ENCODE data around the gene KLF6.

KLF6 gene

GRCh38 chr10:3784510-3785250 is at the start of gene KLF6:
Gene KLF6 (minus strand): TSS chr10:3785209. CDS start chr10:3785014, 195 bp downstream.
- in situ Hi-C loops (cut with MboI; ENCODE audit: low sequenced_read_pairs) = no loop called here

GRCh38 chr10:3834404-3834803 is 49.4 kb upstream of the KLF6 start:
- in situ Hi-C loops (cut with MboI; ENCODE audit: low sequenced_read_pairs) = no loop called here

GRCh38 chr10:3833046-3833445 is 48.0 kb upstream of the KLF6 start:
- in situ Hi-C loops (cut with MboI; ENCODE audit: low sequenced_read_pairs) = no loop called here

- in situ Hi-C loops (cut with MboI; ENCODE audit: low sequenced_read_pairs) = no loop called here
These were observed 47.2 kb upstream of the KLF6 start for GRCh38 chr10:3832022-3832786.

DNA sequence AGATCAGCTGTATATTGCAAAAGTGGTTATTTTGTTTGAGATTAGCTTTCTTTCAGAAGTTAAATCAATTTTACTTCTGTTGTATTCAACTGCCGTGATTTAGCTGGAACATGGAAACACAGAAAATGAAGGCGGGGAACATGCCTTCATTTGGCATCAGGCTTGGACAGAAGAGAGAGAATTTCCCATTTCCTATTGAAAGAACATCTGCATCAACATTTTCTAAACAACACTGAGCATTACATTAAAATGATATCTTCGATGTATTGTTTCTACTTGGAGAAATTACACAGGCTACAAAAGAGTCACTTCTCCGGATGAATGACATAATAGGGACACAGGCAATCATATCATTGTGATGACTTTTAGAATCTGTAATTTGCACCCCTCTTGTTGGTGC is 46.6 kb upstream of the KLF6 start:
- in situ Hi-C loops (cut with MboI; ENCODE audit: low sequenced_read_pairs) = no loop called here

GRCh38 chr10:3830946-3831345 is 45.9 kb upstream of the KLF6 start:
- in situ Hi-C loops (cut with MboI; ENCODE audit: low sequenced_read_pairs) = no loop called here

DNA sequence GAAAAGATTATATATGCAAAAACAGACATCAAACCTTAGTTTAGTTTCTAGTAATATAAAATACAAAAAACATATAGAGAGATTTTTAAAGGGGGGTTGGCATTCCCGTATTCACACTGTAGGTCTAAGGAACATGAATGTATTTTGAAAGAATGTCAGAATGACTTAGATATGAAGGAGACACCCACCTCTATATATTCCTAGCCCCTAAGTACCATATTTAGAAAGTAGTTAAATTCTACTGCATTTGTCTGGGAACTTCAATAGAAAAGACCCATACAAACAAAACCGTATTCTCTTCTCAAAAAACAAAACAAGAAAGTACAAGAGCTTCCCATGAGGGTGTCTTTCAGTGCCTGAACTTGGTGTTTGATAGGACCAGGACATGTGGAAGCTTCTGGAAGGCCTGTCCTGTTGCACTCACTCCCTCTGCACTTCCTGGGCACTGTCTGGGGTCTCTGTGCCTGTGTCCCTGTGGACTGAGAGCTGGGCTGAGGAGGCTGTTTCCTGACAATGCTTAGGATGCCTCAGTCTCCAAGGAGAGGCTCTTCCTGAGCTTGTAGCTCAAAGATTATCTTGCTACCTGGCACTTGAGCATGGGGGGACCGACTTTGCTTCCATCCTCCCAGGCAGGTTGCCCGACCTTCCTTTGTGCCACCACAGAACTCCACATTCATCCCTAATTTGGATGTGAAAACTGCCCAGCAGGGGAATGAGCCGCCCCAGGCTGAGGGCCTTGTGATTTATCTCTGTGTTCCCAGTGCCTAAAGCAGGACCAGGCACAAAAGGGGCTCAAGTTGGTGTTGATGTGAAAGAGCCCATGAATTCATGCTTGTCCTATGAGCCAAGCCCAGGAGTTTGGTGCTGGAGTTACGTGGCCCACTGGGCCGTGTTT is 44.4 kb upstream of the KLF6 start:
- in situ Hi-C loops (cut with MboI; ENCODE audit: low sequenced_read_pairs) = no loop called here

DNA sequence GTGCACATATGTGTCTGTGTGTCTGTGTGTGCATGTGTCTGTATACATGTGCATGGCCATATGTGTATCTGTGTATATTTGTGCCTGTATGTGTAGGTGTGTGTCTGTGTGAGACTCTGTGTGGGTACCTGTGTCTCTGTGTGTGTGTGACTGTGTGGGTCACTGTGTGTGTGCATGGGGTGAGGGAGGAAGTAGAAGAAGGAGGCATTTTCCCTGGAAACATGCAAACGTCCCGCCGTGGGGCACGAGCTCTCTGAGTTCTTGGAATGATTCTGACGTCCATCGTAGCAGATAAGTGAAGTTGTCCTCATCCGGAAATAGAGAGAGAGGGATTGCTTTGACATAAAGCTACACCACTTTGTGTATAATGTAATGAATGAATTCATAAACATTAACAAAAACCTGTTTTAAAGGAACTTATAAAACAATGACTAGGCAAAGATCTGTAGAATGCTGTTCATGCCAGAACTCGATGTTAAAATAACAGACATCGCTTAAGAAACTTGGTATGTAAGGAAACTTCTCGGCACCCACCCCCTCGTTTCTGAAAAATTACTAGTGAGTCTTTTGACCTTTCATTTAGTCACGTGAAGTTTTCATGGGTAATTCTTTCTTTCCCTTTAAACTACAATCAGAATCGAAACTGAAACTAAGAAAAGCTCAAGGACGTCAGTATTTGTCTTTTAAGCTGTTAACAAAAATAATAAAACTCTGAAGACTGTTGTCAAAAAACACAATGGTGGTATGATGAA is 43.6 kb upstream of the KLF6 start:
- in situ Hi-C loops (cut with MboI; ENCODE audit: low sequenced_read_pairs) = no loop called here

DNA sequence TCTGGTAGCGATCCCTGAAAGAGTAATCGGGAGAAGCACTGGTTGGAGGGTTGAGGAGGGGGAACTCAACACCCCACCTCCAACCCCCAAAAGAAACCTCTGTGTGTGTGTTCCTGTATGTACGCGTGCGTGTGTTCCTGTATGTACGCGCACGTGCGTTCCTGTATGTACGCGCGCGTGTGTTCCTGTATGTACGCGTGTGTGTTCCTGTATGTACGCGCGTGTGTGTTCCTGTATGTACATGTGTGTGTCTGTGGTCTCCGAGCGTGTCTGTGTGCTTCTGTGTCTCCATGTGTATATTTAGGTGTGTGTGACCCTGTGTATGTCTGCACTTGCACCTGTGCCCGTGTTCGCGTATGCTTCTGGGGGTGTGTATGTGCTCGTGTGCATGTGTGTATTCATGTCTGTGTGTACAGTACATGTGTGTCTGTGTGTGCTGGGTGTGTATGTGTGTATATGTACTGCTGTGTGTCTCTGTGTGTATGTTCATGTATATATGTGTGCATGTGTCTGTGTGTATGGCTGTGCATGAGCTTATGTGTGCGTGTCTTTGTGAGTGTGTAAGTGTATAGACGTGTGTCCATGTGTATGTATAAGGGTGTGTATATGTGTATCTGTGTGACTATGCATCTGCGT is 42.9 kb upstream of the KLF6 start:
- in situ Hi-C loops (cut with MboI; ENCODE audit: low sequenced_read_pairs) = no loop called here

- in situ Hi-C loops (cut with MboI; ENCODE audit: low sequenced_read_pairs) = no loop called here
These were observed 42.3 kb upstream of the KLF6 start for GRCh38 chr10:3827266-3827665.

DNA sequence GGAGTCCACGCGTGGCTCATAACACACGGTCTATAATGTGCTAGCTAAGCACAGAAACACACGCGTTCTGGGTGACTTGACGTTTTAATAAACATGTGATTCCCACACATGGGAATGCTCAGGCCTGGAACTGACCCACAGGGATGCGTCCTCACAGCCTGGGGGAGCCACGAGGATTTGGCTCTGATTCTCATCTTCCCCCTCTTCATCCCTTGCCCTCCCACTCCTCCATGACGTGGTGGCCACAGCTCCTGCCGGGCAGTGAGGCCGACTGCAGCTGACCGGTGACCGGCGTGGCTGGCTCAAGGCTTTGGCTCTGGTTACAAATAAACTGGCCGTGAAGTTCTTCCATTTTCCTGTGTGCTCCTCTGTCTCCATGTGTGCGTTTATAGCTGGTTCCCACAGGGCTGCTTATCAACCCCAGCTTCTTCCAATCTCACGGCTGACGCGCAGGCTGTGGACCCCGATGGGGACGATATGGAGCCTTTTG is 40.9 kb upstream of the KLF6 start:
- in situ Hi-C loops (cut with MboI; ENCODE audit: low sequenced_read_pairs) = no loop called here

GRCh38 chr10:3825244-3825643 is 40.2 kb upstream of the KLF6 start:
- in situ Hi-C loops (cut with MboI; ENCODE audit: low sequenced_read_pairs) = no loop called here

DNA sequence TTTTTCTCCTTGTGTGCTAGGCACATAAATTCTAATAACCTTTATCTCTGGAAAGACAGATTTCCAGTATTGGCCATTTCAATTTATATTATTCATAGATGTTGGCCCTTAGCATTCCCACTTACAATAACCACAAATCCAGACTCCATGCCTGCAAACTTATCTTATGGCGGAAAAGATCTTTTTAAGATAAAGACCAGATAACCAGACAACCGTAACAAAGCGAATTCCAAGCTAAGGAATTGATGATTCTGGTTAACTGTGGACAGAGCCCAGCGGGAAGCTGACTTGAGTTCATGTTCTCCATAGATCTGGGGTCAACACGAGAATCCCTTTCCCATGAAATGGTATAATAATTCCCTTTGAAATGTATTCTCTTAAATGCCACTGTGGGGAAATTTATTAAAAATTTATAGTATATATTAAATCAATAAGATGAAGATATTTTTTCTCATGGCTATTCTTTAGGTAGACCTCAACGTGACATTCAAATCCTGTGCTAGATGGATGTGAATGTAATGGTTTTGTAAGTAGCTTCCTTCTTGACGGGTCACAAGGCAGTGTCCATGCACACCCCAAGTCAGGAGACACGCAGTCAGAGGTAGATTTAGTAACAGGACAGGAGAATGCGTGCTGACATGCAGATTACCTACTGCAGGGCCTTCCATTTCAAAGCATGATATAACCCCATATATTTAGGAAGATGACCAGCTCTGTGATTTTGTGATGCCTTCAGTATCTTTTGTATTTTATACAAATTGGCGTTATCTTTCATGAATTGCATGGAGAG is 37.7 kb upstream of the KLF6 start:
- in situ Hi-C loops (cut with MboI; ENCODE audit: low sequenced_read_pairs) = no loop called here

- in situ Hi-C loops (cut with MboI; ENCODE audit: low sequenced_read_pairs) = no loop called here
These were observed 35.2 kb upstream of the KLF6 start for GRCh38 chr10:3820255-3820654.

- in situ Hi-C loops (cut with MboI; ENCODE audit: low sequenced_read_pairs) = no loop called here
These were observed 32.0 kb upstream of the KLF6 start for GRCh38 chr10:3816995-3817394.

DNA sequence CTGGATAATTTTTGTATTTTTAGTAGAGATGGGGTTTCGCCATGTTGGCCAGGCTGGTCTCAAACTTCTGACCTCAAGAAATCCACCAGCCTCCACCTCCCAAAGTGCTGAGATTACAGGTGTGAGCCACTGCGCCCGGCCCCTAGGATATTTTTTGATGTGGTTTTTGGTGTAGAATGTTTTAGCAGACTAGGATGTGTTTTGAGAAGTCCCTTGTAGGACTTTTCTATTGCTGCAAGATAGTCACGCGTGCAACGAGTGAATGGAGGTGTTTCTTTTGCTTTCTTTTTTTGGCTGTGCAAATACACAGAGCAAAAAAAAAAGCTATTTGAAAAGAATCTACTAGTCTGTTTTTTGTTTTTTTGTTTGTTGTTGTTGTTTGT is 29.8 kb upstream of the KLF6 start:
- in situ Hi-C loops (cut with MboI; ENCODE audit: low sequenced_read_pairs) = no loop called here

DNA sequence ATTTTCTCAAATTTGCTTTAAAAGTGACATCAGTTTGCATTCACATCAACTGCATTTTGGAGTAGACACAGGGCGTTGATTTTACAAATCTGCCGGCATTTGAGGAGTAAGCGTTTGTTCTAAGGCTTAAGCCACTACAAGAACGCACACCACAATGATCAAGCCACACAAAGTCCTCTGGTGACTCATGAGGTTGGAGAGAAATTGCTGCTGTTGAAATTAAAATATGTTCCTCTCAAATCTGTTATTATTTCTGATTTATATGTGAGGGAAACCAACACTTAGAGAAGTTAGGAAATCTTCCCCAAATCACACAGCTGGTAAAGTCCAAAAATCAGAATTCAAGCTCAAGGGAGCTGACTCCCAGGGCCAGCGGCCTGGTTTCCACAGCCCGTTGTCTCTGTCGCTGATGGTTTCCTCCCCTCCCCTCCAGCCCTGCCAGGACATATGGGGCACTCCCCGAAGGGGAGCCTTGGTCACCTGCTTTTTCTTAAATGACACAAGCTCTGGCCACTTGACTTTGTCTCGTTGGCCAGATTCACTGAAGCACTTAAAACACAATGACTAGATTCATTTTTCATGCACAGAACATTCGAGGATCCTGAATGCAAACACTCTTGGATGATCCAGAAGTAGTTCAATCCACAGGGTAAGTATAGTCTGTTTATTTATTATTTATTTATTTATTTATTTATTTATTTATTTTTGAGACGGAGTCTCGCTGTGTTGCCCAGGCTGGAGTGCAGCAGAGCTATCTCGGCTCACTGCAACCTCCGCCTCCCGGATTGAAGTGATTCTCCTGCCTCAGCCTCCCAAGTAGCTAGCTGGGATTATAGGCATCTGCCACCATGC is 29.2 kb upstream of the KLF6 start:
- in situ Hi-C loops (cut with MboI; ENCODE audit: low sequenced_read_pairs) = no loop called here

GRCh38 chr10:3813267-3813666 is 28.3 kb upstream of the KLF6 start:
- in situ Hi-C loops (cut with MboI; ENCODE audit: low sequenced_read_pairs) = no loop called here

Measured in hTERT RPE-1 (cell line).